Measurements from ENCODE around the gene ME3.

ME3 gene

GRCh38 chr11:86678823-86679222 is 6.4 kb upstream of the ME3 start:
- no peak for TF ChIP-seq CTCF (IDR thresholded peaks at IDR 0.05)

GRCh38 chr11:86678296-86678695 is 5.9 kb upstream of the ME3 start:
- TF ChIP-seq CTCF (IDR thresholded peaks at IDR 0.05), result no peak

- TF ChIP-seq CTCF (IDR thresholded peaks at IDR 0.05), result peak; percentile 48
Measured at GRCh38 chr11:86676533-86677154, 4.2 kb upstream of the ME3 start.

- no peak for TF ChIP-seq CTCF (IDR thresholded peaks at IDR 0.05)
Measured at GRCh38 chr11:86676010-86676409, 3.6 kb upstream of the ME3 start.

- TF ChIP-seq CTCF (IDR thresholded peaks at IDR 0.05), result no peak
Measured at GRCh38 chr11:86675017-86675416, 2.6 kb upstream of the ME3 start.

GRCh38 chr11:86673872-86674750 is 1.7 kb upstream of the ME3 start:
- TF ChIP-seq CTCF (IDR thresholded peaks at IDR 0.05), result no peak

GRCh38 chr11:86673055-86673843 is 833 bp upstream of the ME3 start:
- no peak for TF ChIP-seq CTCF (IDR thresholded peaks at IDR 0.05)

Data from LNCAP (cell line).